SKM-1 (cell line): ENCODE measurements around the gene FMNL2.
"Not testable (repeated sequence)": the region's sequence is repeated elsewhere in the genome, so short reads cannot be mapped to it uniquely, and the experiment has no call there.

ENCODE experiments used
- DNase-seq: peaks from one replicate; lab custom pipeline; 2025; ENCODE audit not compliant: unreplicated experiment; lab: John Stamatoyannopoulos, UW

Gene FMNL2

GRCh38 chr2:152466980-152467676 is 132.2 kb downstream of the FMNL2 start:
- DNase-seq, result peak; percentile 80

GRCh38 chr2:152467677-152468410 is 132.9 kb downstream of the FMNL2 start:
- DNase-seq, result no peak

GRCh38 chr2:152468899-152469692 is 134.1 kb downstream of the FMNL2 start:
- DNase-seq, result peak; percentile 83

GRCh38 chr2:152470861-152471854 is 136.2 kb downstream of the FMNL2 start:
- DNase-seq, result no peak

- no peak for DNase-seq
These were observed 137.5 kb downstream of the FMNL2 start for GRCh38 chr2:152472481-152472887.

GRCh38 chr2:152473151-152473857 is 138.3 kb downstream of the FMNL2 start:
- no peak for DNase-seq

GRCh38 chr2:152474523-152474922 is 139.5 kb downstream of the FMNL2 start:
- DNase-seq, result not testable (repeated sequence)

- no peak for DNase-seq
These were observed 141.0 kb downstream of the FMNL2 start for GRCh38 chr2:152475982-152476381.

GRCh38 chr2:152477347-152478092 is 142.5 kb downstream of the FMNL2 start:
- no peak for DNase-seq

GRCh38 chr2:152479282-152479681 is 144.3 kb downstream of the FMNL2 start:
- no peak for DNase-seq

GRCh38 chr2:152480821-152481399 is 145.9 kb downstream of the FMNL2 start:
- DNase-seq, result no peak

GRCh38 chr2:152481881-152482583 is 147.1 kb downstream of the FMNL2 start:
- no peak for DNase-seq

- no peak for DNase-seq
These were observed 148.5 kb downstream of the FMNL2 start for GRCh38 chr2:152483276-152484063.

GRCh38 chr2:152485954-152486736 is 151.2 kb downstream of the FMNL2 start:
- DNase-seq, result no peak

GRCh38 chr2:152486737-152487400 is 151.9 kb downstream of the FMNL2 start:
- no peak for DNase-seq

- DNase-seq, result peak; percentile 71
These were observed 153.1 kb downstream of the FMNL2 start for GRCh38 chr2:152488075-152488474.
